HCT116 (cell line): ENCODE measurements around the gene NUB1. TPM values are rescaled to one million over a fixed set of nuclear protein-coding genes. Genes with fewer than 3 reads are reported as not detected.

ENCODE experiments used
- ATAC-seq: fragments of 200-7000 bp; cut with Tn5 transposase; 2 replicates; pipeline ENCODE4 v1.9.1; 2020; ENCODE audit warnings: mild to moderate bottlenecking, moderate library complexity
- BruUV-seq: library from RNA; stranded (reverse); fragments of 400-500 nt; replicated peaks from 2 replicates; lab custom pipeline; 2021; lab: Mats Ljungman, UMichigan
- CTCF ChIA-PET: fragments of 300-600 bp; sonication (Branson Sonifier 250); formaldehyde crosslinking; loops from one replicate; lab custom pipeline; 2021; ENCODE audit warnings: antibody characterized with exemption; lab: Charles Lee
- POLR2A ChIA-PET: fragments of 300-600, 350-600 bp; sonication (Branson Sonifier 250); formaldehyde crosslinking; loops from one replicate; lab custom pipeline; 2021; ENCODE audit warnings: antibody characterized with exemption; lab: Charles Lee
- RAD21 ChIA-PET, 2 experiments: fragments of 300-600 bp; sonication (Branson Sonifier 250); formaldehyde crosslinking; loops; one replicate each; lab custom pipeline; 2023; ENCODE audit warnings: low total read pairs in 2 of 2; ENCODE audit not compliant: uncharacterized antibody in 2 of 2, unreplicated experiment in 2 of 2, low non-redundant PET in 1 of 2; lab: Charles Lee
- DNase-seq: peaks from one replicate; pipeline ENCODE4 v3.0.0-alpha.2; 2010; ENCODE audit warnings: low read depth, low spot score
- H2AFZ ChIP-seq: fragments of 200-600 bp; shearing (Covaris generic), sonication (generic); 2 replicates; pipeline ENCODE4 v1.6.1; 2017; ENCODE audit warnings: low read depth, mixed run types, mixed read lengths, antibody characterized with exemption, low read length; ENCODE audit not compliant: poor library complexity, severe bottlenecking
- H3K27ac ChIP-seq: 2 replicates; pipeline ENCODE4 v1.5.1; 2012; ENCODE audit warnings: low read depth, low read length
- H3K27me3 ChIP-seq: fragments of 200-600 bp; sonication (generic); 2 replicates; pipeline ENCODE4 v1.6.1; 2016; ENCODE audit warnings: mixed run types, low read length, mixed read lengths; ENCODE audit not compliant: insufficient read depth
- H3K36me3 ChIP-seq, 2 experiments: fragments of 200-500 bp in 1 of 2; fragments of 200-600 bp in 1 of 2; sonication (Bioruptor generic) in 1 of 2; sonication (generic) in 1 of 2; 2 replicates each; pipeline versions ENCODE4 v1.5.1 to v1.6.1; 2014 to 2016; ENCODE audit warnings: low read length in 2 of 2, inconsistent platforms in 1 of 2, mixed read lengths in 1 of 2, mixed run types in 1 of 2; ENCODE audit not compliant: insufficient read depth in 2 of 2, control insufficient read depth in 1 of 2
- H3K4me1 ChIP-seq, 2 experiments: fragments of 200-600 bp in 1 of 2; sonication (generic) in 1 of 2; 2 replicates each; pipeline versions ENCODE4 v1.5.1 to v1.6.1; 2012 to 2017; ENCODE audit warnings: low read length in 2 of 2, inconsistent platforms in 1 of 2, mild to moderate bottlenecking in 1 of 2, mixed read lengths in 1 of 2, mixed run types in 1 of 2, moderate library complexity in 1 of 2; ENCODE audit not compliant: insufficient read depth in 2 of 2, control insufficient read depth in 1 of 2
- H3K4me2 ChIP-seq: fragments of 200-600 bp; sonication (generic); 2 replicates; pipeline ENCODE4 v1.6.1; 2017; ENCODE audit warnings: mixed run types, low read length, mixed read lengths
- H3K4me3 ChIP-seq, 2 experiments: fragments of 200-600 bp in 1 of 2; sonication (generic) in 1 of 2; replicated peaks in 1 of 2; 2 replicates each; pipeline ENCODE4 v1.5.1; 2011 to 2016; ENCODE audit warnings: low read length in 2 of 2, control low read depth in 1 of 2, low read depth in 1 of 2, mild to moderate bottlenecking in 1 of 2, mixed read lengths in 1 of 2, mixed run types in 1 of 2
- H3K79me2 ChIP-seq: fragments of 200-600 bp; sonication (generic); 2 replicates; pipeline ENCODE4 v1.6.1; 2017; ENCODE audit warnings: mild to moderate bottlenecking, mixed run types, low read length, moderate library complexity, mixed read lengths; ENCODE audit not compliant: insufficient read depth
- H3K9ac ChIP-seq: fragments of 200-600 bp; sonication (generic); 2 replicates; pipeline ENCODE4 v1.6.1; 2016; ENCODE audit warnings: low read length, mixed read lengths
- H3K9me2 ChIP-seq: fragments of 200-600 bp; sonication (generic), shearing (Covaris generic); 2 replicates; pipeline ENCODE4 v1.6.1; 2017; ENCODE audit warnings: mixed run types, mild to moderate bottlenecking, moderate library complexity; ENCODE audit not compliant: insufficient read depth
- H3K9me3 ChIP-seq, 2 experiments: fragments of 200-500 bp in 1 of 2; fragments of 200-600 bp in 1 of 2; sonication (Bioruptor generic) in 1 of 2; sonication (generic) in 1 of 2; 2 replicates each; pipeline ENCODE4 v1.6.1; 2014 to 2017; ENCODE audit warnings: low read length in 2 of 2, mixed read lengths in 2 of 2, inconsistent platforms in 1 of 2, low read depth in 1 of 2, mild to moderate bottlenecking in 1 of 2, mixed run types in 1 of 2, moderate library complexity in 1 of 2; ENCODE audit not compliant: control insufficient read depth in 1 of 2, insufficient read depth in 1 of 2
- H4K20me1 ChIP-seq: fragments of 200-600 bp; sonication (generic), shearing (Covaris generic); 2 replicates; pipeline ENCODE4 v1.6.1; 2017; ENCODE audit warnings: mixed run types, mild to moderate bottlenecking, moderate library complexity; ENCODE audit not compliant: insufficient read depth
- POLR2AphosphoS5 ChIP-seq: IDR thresholded peaks from 2 replicates; pipeline ENCODE4 v1.6.1; 2011; ENCODE audit warnings: mild to moderate bottlenecking, low read depth, low read length, moderate library complexity
- SP1 ChIP-seq: IDR thresholded peaks from 2 replicates; pipeline ENCODE4 v1.6.1; 2012; ENCODE audit warnings: low read depth
- ZBTB33 ChIP-seq: IDR thresholded peaks from 2 replicates; pipeline ENCODE4 v1.6.1; 2011; ENCODE audit warnings: mild to moderate bottlenecking, low read length, moderate library complexity; ENCODE audit not compliant: insufficient replicate concordance; ENCODE audit errors: extremely low read depth
- intact Hi-C: fragments of 100-400 bp; cut with micrococcal nuclease; formaldehyde crosslinking; loops from 2 replicates; pipeline ENCODE4 v1.10.0; 2022
- total RNA-seq: library from RNA; stranded (reverse); gene quantifications from one replicate; pipeline ENCODE4 v1.2.1, GENCODE V29; 2021; ENCODE audit not compliant: unreplicated experiment

The NUB1 gene
- total RNA-seq, 1 experiment from 2014 or later, result 44.0 TPM

GRCh38 chr7:151406886-151407583, 65.4 kb downstream of the NUB1 start (continued):
- no peak for TF ChIP-seq POLR2AphosphoS5
- TF ChIP-seq ZBTB33, result no peak

- Histone ChIP-seq H4K20me1 (no peaks in the 10 kb centered on the region), H3K79me2 (no peaks in the 10 kb centered on the region)
- DNase-seq, result no peak
- TF ChIP-seq SP1, result no peak
- TF ChIP-seq, all 23 proteins: peak for 0
- intact Hi-C loops, result no loop called here
- Histone ChIP-seq H3K4me1 (peaks cover 24 to 31% of the 10 kb centered on the region in 2 experiments), H3K9me2 (no peaks in the 10 kb centered on the region), H3K36me3 (no peaks in the 10 kb centered on the region), H3K4me2 (no peak overlapping the region), H3K27ac (no peak overlapping the region), H3K9ac (no peak overlapping the region), H3K27me3 (no peaks in the 10 kb centered on the region), H3K4me3 (no peak overlapping the region), H3K9me3 (no peaks in the 10 kb centered on the region), H2AFZ (no peak overlapping the region)
- ATAC-seq, result no peak
- no TSS peak for BruUV-seq
- RAD21 ChIA-PET, result no interaction called here
- CTCF ChIA-PET, result no interaction called here
- POLR2A ChIA-PET, result no interaction called here
Measured at GRCh38 chr7:151408498-151408838, 66.9 kb downstream of the NUB1 start.
